Activated T-cell treated with anti-CD3 and anti-CD28 coated beads for 4 hours (primary cell): ENCODE data around the gene CTU2.

Source experiments
- DNase-seq: peaks from one replicate; pipeline ENCODE4 v3.0.0-alpha.2; 2020

Gene CTU2

DNA sequence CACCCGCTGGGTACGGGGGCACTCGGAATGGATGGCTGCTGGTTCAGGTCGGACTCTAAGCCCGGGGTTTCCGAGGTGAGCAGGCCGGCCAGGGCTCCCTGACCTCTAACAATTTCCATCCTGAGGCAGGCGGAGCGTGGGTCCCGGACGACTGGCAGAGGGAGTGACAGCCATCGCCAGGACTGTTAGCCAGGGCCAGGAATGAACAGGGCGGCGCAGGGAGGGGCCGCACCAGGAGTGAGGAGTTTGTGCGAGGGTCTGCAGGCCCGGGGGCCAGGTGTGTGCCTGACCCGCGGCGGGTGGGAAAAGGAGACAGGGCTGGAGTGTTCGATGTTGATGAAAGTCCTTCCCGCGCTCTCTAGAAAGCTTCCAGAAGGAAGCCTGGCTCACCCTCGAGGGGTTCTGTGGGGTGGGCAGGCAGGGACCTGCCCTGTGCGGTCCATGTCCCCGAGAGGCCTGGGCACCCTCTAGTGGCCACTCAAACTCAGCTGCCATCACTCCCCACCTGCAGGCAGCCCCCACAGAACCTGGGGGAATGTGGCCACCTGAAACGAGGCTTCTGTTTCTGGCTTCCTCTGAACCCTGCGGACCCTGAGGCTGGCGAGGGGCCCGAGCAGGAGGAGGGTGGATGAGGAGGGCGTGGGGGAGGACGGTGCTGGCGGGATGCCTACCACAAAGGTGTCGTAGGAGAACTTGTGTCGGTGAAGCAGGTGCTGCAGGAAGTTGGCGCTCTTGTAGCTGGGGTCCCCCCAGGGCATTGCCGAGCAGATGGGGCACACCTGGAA is 8.3 kb upstream of the CTU2 start:
- no peak for DNase-seq

DNA sequence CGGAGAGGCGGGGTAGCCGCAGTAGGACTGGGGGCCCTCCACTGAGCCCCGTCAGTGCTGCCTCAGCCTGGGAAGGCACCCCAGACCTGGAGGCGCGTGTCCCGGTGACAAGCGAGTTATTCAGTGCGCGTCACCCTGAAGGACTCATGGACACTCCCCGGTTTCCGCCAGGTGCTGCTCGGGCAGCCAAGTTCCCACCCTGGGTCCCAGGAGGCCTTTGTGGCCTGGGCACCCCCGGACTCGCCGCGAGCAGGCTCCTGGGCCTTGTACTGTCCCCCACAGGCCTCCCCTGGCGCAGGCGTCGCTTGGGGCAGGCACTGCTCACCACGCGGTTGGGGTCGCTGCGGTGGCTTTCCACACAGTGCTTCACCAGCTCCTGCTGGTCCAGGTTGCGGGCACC is 7.7 kb upstream of the CTU2 start:
- no peak for DNase-seq

DNA sequence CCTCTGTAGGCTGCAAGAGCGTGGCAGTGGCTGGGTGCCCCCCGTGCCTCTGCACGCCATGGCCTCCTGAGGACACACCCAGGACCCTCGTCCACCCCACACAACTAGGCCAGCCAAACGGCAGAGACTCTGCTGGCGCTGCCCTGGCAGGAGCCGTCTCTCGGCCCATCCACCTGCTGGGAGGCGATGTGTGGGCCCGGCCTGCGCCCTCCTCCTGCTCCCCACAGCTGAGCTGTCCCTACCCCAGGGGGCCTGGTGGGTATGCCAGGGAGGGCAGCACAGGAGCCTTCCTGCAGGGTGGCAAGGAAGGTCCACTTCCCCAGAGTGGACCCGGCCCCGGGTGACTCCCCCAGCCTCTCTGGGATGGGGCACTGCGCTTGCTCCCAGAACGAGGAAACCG is 7.1 kb upstream of the CTU2 start:
- DNase-seq: no peak

DNA sequence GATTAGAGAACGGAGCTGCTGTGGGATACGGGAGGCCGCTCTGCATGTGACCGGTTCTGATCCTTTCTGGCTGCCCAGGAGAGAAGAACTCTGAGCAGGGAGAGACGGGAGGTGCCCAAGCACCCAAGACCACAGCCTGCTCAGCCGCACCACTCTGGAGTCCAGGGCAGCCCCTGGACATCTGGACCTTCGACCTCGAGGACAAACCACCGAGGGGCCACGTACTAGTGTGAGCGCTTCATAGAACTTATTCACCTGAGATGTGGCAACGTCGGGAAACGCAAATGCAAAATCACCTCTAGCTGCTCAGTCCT is 6.0 kb upstream of the CTU2 start:
- no peak for DNase-seq

DNA sequence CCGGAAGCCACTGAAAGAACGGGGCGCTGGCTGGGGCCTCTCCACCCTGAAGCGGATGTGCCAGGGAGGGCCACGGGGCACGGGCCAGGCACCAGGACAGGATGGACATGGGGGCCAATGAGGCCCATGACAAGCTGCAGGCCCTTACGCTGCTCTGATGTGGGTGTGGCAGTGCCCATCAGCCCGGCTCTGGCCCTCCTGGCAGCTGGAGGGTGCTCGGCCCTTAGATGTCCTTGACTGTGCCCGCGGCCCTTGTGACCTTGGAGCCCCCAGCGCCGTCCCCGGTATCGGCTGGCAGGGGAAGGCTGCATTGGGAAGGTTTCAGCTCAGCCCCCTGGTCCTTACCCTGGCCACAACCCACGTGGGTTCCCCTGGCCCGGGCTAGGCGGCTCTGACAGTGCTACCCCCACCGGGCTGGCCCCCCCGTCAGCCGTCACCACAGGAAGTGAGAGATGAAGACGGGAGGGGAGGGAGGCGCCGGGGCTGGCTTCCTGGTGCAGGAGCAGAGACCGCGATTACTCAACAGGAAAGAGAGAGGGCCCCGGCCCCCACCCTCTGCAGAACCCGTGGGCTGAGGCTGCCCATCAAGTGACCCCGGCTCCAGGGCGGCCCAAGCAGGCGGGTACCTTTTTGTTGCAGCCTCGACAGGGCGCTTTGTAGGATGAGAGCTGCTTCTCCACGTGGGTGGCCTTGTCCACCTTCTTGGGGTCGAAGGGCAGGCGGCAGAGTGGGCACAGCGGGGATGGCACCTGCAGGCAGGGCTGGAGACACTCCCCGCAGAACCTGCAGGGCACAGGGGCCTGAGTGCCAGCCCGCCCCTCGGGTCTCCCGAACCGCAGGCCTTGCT is 5.4 kb upstream of the CTU2 start:
- peak; percentile 92 for DNase-seq

DNA sequence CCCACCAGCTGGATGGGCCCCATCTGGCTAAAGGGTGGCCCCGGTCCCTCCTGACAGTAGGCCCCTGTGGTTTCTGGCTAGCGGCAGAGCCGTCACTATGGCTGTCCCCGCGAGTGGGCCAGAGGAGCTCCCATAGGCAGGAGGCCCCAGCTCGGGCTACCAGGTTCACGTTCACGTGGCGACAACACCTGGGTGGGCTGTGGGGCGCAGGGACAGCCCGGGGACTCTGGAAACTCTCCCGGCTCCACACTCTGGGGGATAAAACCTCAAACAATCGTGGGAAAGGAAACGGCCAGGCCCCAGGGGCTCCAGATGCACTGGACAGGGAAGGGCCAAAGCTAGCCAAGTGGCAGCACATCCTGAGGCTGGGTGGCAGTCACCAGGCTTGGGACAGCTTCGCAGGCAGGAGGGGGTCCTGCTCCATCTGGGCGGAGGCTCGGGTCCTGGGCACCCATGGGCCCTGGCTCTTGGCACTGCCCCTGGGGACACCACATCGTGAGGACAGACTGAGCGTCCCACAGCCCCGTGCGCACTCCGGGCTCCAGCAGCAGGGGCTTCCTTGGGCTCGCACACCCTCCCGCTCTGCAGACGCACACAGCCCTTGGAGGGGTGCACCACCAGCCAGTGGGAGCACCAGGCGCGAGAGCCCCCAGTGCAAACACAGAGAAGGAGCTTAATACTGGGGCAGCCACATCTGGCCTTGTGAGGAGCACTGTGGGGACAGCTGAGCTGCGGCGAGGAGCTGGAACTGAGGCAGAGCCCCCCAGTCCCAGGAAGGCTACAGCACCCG is 4.5 kb upstream of the CTU2 start:
- DNase-seq: no peak

DNA sequence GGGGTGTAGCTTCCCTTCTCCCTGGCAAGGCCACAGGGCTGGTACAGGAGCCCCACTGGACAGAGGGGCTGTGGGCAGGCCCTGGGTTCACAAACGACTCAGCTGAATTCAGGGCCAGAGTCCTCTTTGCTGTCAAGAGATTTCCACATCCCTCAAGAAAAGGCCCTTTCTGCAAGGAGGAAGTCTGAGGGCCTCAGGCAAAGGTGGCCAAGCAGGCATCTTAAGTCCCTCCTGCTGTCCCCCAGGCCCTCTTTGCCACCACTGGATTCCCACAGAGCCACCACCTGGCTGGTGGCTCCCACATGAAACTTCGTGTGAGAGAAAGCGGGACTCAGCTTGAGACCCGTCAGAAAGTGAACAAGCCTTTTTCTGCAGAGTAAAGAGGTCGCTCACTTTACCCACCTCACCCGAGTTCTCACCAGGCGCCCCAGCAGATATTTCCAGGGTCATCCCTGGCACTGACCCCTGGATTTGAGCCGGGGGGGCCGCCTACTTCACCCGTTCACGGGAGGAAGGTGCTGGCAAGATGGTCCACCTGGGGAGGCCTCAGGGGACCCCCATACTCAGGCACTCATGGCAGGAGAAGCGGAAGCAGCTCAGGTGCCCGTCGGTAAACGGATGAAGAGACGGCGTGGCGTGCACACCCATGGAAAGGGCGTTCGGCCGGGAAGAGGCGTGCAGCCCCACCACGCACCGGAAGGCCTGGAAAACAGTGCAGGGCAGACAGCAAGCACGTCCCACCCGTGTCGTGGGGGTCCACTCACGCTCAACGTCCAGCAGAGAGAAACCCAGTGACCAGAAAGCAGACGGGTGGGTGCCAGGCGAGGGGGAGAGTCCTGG is 3.7 kb upstream of the CTU2 start:
- DNase-seq: no peak

DNA sequence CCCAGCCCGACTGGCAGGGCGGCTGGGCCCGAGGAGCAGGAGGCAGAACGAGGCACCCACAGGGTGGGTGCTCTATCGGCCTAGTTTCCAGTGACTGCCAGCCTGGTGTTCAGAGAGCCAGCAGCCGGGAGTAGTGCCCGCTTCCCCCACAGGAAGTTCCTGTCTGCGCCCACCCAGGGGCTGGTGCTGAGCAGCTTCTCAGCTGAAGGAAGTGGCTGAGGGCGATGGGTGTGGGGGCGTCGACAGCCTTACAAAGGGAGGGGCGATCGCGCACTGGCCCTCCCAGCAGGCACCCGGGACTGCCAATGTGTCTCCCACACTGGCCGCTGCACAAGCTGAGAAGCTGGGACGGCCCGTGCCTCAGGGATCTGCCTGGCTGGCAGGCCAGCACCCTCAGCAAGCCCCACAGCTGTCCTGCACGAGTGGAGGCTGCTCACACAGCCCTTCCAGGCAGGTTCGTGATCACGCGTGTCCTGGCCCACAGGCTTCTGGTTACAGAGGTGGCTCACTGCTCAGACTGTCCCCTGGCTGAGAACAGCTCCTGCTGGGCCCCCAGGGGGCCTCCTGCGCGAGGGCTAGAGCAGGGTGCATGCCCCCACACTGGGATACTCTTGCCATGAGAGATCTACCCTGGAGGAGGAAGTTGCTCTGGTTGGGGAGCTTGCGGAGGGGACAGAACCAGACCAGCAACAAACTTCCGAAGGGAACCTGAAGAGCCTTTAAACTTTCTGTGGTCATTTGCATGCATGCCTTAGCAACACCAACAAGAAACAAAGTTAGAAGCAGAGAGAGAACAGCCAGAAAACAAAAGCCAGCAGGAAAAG is 2.6 kb upstream of the CTU2 start:
- peak; percentile 45 for DNase-seq

DNA sequence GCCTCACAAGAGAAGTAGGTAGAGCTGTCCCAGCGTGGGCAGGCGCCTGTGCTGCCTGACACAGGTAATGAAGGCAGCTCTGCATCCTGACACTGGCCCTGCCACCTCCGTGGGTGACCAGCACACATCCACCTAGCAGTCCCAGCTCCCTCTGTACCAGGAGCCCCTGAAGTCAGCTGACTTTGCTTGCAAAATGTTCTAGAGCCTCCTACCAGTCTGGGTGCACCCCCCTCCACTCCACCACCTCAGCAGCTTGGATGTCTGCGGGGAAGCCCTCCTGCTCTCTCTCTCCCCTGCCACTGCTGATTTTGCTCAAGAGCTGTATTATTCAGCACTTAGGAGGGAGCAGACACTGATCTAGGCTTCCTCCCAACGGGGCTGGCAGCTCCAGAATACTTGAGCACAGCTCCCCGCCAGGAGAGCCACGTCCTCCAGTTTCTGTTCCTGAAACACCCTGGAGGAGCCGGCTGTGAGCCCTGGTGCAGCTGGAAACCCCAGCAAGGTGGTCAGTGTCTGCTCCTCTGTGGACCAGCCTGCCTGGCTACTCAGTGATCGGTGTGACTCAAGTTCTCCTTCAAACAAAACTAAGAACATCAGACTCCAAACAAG is 1.1 kb upstream of the CTU2 start:
- no peak for DNase-seq

DNA sequence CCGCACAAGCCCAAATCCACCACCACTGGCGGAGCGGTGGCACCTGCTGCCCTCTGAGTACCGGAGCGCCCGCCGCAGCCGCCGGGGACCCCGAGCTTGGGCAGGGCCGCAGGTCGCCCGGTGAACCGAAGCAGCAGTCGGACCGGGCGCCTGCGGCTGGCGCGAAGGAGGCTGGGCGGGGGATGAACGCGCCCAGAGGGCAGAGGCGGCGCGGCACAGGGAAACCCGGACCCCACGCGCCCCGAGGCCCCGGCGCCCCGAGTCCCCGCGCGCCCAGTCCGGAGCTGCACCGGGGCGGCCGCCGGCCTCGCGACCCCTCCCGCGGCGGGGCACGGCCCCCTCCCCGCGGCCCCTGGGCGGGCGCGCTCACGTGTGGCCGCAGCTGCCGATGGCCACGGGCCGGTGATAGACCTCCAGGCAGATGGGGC is 488 bp upstream of the CTU2 start:
- DNase-seq: no peak

DNA sequence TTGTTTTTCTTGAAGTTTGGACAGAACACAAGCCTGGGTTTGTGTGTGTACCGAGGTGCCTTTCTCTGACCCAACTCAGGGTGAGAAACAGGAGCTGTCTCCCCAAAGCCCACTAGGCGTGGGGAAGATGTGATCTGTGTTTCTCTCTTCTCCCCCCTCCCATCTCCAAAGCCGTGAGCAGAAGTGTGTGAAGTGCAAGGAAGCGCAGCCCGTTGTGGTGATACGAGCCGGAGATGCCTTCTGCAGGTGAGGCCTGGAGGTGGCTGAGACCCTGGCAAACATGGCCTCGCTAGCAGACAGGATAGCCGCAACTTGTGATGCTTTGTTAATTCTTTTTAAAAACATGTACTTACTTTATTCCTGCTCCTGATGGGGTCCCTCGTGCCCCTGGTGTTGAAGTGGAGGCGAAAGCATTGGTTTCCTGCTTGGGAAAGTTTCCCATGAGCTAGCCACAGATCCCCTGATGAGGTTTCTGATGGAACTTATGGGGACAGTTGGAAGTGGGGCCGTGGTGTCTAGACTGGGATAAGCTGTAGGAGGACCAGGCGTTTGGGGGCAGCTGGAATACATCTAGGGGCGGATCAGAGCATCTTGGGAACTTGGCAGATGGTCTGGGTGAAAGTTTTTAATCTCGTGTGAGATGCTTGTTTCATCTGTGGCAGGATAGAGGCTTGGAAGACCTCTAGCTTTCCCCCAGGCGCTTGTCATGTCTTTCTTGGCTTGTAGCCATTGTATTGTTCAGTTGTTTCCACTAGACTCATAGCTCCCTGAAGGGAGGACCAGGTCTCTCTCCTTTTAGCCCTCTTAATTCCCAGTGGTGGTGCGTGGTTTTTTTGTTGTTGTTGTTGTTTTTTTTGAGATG is 893 bp downstream of the CTU2 start:
- no peak for DNase-seq

DNA sequence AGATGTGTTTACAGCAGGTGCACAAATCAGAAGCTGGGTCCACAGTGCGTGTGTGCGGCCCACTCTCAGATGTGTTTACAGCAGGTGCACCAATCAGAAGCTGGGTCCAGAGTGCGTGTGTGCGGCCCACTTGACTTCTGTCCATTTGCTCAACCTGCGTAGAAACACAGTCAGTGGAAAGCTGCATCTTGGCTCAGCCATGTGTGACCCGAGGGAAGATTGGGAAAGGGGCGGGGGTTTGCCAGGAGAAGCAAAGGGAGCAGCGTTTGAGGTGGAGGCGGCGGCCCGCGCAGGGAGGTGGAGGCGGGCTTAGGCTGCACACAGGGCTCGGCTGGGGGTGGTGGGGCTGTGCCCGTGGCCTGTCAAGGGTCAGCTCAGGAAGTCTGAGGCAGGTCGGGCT is 4.3 kb downstream of the CTU2 start:
- no peak for DNase-seq

DNA sequence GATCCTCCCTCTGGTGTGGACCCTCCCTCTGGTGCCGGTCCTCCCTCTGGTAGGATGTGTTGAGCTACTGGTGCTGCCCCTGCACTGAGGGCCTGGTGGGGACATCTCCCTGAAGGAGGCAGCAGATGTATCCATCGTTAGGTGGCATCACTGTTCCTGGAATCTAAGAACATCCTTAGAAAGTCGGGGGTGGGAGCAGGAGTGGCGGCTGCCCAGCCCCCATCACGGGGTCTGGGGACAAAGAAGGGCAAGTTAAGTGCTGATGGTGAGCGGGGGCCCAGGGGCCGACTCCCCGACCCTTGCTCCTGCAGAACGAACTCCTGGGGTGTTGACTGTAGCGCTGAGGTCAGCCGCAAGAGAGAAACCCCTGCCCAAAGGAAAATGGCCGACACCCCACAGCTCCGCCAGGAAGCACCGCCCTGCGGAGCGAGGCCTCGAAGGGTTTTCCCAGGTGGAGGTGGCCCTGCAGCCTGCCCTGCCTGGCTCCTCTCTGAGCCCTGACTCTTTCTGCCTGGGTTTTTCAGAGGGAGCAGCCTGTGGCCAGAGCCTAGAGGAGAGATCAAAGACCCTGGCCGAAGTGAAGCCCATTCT is 5.5 kb downstream of the CTU2 start:
- no peak for DNase-seq

DNA sequence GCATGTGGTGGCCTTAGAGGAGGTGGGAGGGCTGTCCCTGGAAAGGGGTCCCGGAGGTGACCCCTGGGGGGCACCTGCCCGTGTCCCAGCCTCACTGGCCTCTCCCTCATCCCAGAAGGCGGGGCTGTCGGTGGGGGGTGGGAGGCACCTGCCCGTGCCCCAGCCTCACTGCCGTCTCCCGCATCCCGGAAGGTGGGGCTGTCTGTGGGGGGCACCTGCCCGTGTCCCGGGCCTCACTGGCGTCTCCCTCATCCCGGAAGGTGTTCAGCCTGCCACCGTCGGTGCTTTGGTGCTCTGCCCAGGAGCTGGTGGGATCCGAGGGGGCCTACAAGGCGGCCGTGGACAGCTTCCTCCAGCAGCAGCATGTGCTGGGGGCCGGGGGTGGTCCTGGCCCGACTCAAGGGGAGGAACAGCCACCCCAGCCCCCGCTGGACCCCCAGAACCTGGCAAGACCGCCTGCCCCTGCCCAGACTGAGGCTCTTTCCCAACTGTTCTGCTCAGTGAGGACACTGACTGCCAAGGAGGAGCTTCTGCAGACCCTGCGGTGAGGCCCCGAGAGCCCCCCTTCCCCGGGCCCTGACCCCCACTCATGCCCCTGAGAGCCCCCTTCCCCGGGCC is 6.2 kb downstream of the CTU2 start:
- DNase-seq: no peak

DNA sequence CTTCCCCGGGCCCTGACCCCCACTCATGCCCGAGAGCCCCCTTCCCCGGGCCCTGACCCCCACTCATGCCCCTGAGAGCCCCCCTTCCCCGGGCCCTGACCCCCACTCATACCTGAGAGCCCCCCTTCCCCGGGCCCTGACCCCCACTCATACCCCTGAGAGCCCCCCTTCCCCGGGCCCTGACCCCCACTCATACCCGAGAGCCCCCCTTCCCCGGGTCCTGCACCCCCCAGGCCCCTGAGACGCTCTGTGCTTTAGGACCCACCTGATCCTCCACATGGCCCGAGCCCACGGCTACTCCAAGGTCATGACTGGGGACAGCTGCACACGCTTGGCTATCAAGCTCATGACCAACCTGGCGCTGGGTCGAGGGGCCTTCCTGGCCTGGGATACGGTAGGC is 6.8 kb downstream of the CTU2 start:
- DNase-seq: no peak

DNA sequence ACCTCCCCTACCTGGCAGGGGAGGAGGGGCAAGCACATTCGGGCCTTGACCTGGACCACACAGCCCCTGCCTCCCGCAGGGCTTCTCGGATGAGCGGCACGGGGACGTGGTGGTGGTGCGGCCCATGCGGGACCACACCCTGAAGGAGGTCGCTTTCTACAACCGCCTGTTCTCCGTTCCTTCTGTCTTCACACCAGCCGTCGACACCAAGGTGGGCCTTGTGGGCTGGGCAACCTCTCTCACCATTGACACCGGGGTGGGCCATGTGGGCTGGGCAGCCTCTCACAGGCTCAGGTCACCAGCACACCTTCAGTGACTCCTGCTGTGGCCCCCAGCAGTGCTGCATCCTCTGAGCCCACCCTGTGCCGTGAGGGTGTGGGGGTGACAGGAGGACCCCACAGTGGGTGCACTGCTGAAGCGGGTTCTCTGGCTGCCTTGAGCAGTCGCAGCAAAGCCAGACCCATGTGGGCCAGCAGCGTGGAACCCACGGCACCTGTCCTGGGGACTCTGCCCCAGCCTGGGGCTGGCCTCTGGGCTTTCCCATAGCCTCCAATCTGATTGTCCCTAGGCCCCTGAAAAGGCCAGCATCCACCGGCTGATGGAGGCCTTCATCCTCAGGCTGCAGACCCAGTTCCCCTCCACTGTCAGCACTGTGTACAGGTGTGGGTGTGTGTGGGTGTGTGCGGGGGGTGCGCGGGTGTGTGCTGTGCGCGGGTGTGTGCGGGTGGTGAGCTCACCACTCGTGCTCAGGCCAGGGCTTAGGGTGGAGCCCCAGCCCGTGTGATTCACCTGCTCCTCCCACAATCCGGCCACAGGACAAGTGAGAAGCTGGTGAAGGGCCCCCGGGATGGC is 7.5 kb downstream of the CTU2 start:
- DNase-seq: no peak

DNA sequence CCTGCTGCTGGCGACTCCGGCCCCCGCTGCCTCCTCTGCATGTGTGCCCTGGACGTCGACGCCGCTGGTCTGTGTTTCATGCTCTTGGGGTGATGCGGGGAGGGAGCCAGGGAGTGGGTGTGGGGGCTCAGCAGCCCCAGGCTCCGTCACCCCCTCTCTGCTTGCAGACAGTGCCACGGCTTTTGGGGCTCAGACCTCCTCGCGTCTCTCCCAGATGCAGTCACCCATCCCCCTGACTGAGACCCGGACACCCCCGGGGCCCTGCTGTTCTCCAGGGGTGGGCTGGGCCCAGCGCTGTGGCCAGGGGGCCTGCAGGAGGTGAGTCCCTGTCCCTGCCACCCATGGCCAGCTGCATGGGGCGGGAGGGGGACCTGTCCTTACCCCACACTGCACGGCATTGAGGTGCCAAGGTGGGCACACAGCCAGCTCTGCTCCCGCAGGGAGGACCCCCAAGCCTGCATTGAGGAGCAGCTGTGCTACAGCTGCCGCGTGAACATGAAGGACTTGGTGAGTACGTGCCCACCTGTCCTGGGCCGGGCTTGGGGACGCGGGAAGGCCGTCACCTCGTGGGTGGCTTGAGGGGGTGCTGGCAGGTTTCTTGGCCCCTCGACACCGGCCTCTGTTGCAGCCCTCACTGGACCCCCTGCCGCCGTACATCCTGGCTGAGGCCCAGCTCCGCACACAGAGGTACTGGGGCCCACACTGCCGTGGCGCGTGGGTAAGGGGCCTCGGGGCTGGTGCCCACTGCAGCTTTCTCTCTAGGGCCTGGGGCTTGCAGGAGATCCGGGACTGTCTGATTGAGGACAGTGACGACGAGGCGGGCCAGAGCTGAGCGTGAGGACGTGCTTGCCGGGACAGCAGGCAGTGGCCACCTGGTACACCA is 8.4 kb downstream of the CTU2 start:
- no peak for DNase-seq
